ENCODE measurements around the gene MLST8.
"Not testable (repeated sequence)": the region's sequence is repeated elsewhere in the genome, so short reads cannot be mapped to it uniquely, and the experiment has no call there.

MLST8 gene

GRCh38 chr16:2250652-2251295 lies 45.5 kb downstream of the MLST8 start:
- DNase-seq = peak; percentile 83

GRCh38 chr16:2251296-2252111 lies 46.2 kb downstream of the MLST8 start, which contains the start of gene ECI1:
ECI1 (minus strand) TSS chr16:2251587; CDS start chr16:2251566, 21 bp downstream.
- peak; percentile 93 for DNase-seq

GRCh38 chr16:2252806-2253148 lies 47.5 kb downstream of the MLST8 start:
- no peak for DNase-seq

GRCh38 chr16:2253293-2253692 lies 48.0 kb downstream of the MLST8 start:
- DNase-seq = no peak

GRCh38 chr16:2256531-2257140 lies 51.4 kb downstream of the MLST8 start:
- no peak for DNase-seq

- no peak for DNase-seq
Measured at GRCh38 chr16:2257726-2258125, 52.5 kb downstream of the MLST8 start.

- DNase-seq = not testable (repeated sequence)
Measured at GRCh38 chr16:2258530-2258929, 53.3 kb downstream of the MLST8 start.
